H1 (cell line): ENCODE measurements around the gene ZFP14. TPM values are rescaled to one million over a fixed set of nuclear protein-coding genes. Genes with fewer than 3 reads are reported as not detected.

ENCODE experiments used
- BACH1 ChIP-seq: IDR thresholded peaks from 2 replicates; pipeline ENCODE4 v1.6.1; 2012; ENCODE audit warnings: low read length, improper control_type of control experiment
- BRCA1 ChIP-seq: IDR thresholded peaks from 2 replicates; pipeline ENCODE4 v1.6.1; 2012; ENCODE audit warnings: low read depth, low read length, improper control_type of control experiment
- CTBP2 ChIP-seq: IDR thresholded peaks from 2 replicates; pipeline ENCODE4 v1.7.0; 2011; ENCODE audit warnings: borderline replicate concordance, mild to moderate bottlenecking, moderate library complexity, mixed read lengths, low read length; ENCODE audit not compliant: insufficient read depth, insufficient read length
- EZH2 ChIP-seq: fragments of 200-600 bp; sonication (generic); IDR thresholded peaks from 2 replicates; pipeline ENCODE4 v1.7.1; 2012; ENCODE audit warnings: low read depth, mild to moderate bottlenecking, moderate library complexity, low read length, inconsistent platforms; ENCODE audit not compliant: severe bottlenecking
- GABPA ChIP-seq: IDR thresholded peaks from 2 replicates; pipeline ENCODE4 v1.6.1; 2011; ENCODE audit warnings: mild to moderate bottlenecking, low read length, moderate library complexity, borderline replicate concordance; ENCODE audit not compliant: insufficient read depth
- RNF2 ChIP-seq: fragments of 200-900, 300-1000 bp; sonication (generic); IDR thresholded peaks from 2 replicates; pipeline ENCODE4 v1.7.1; 2016; ENCODE audit warnings: borderline replicate concordance, low read depth, mild to moderate bottlenecking, antibody characterized with exemption, low read length; ENCODE audit not compliant: poor library complexity, severe bottlenecking; ENCODE audit errors: missing control alignments
- SAP30 ChIP-seq: fragments of 300-600 bp; sonication (generic); IDR thresholded peaks from 2 replicates; pipeline ENCODE4 v1.7.1; 2012; ENCODE audit warnings: low read length, moderate library complexity, mild to moderate bottlenecking, inconsistent platforms; ENCODE audit not compliant: insufficient read depth, insufficient replicate concordance
- polyA plus RNA-seq, 7 experiments: library from polyadenylated mRNA; depleted of rRNA in 3 of 7; stranded (reverse) in 5 of 7; unstranded in 2 of 7; fragments of >200 nt in 5 of 7; fragments of 200-250 nt in 2 of 7; gene quantifications; 1 replicate in 5 of 7; 2 replicates in 1 of 7; 4 replicates in 1 of 7; pipeline versions ENCODE4 v1.2.1 to v1.2.3, GENCODE V29; 2011 to 2013; ENCODE audit warnings: missing spikeins in 2 of 7, mixed read lengths in 2 of 7
- total RNA-seq: library from RNA; stranded (reverse); fragmentation: NEBNext Ultra II Directional; extraction: Animal tissue kit (Norgen Biotek cat#: 25700); gene quantifications from 2 replicates; pipeline ENCODE4 v1.2.1, GENCODE V29; 2021
- TF ChIP-seq, protein P1 (sequence below): fragments of 300-600 bp; sonication (generic); IDR thresholded peaks from 2 replicates; pipeline ENCODE4 v1.7.1; 2012; ENCODE audit warnings: low read length, moderate library complexity, mild to moderate bottlenecking, inconsistent platforms; ENCODE audit not compliant: insufficient replicate concordance

The ZFP14 gene
- total and polyA plus RNA-seq, 2 of the 8 experiments (the other 6 are each of a cell fraction or from before 2014, with no cell fraction given), result 1.7 to 8.2 TPM

DNA sequence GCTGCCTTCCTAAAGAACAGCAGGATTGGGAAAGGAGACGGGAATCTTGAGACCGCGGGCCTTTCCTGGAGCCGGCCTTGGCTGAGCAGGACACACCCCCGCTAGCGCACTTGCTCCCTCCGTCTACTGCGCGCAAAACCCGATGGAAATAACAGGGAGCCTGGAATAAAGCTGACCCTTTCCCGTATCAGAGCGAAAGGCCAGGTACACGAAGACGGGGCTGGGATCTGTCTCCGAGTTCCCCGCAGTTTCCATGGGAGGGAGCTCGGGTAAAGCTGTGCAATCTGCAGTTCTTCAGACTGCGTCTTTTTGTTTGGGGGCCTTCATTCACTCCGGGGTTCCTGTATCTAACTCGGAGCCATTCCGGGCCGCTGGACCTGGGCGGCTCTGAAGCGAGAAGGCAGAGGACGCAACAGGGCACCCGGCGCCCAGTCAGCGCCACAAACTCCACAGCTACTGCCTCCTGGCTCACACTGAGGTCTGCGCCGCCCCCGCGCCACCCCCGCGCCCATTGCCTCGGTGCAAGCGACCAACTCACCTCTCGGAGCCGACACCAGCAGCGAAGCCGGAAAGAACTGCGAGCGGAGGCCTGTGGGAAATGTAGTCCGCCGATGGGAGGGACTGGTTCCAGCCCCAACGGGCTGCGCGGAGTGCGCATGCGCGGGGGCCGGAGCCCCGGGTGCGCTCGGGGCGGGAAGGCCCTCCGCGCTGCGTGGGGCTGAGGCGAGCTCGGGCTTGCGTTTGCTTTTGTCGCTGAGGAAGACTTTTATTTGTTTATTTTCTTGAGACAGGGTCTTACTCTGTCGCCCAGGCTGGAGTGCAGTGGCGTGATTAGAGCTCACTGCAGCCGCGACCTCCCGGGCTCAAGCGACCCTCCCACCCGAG is at the start of gene ZFP14 (continued):
- TF ChIP-seq EZH2, result no peak
- no peak for TF ChIP-seq BACH1
- TF ChIP-seq GABPA, result no peak
- no peak for TF ChIP-seq BRCA1
- TF ChIP-seq RNF2, result no peak
- no peak for TF ChIP-seq SAP30
- no peak for TF ChIP-seq CTBP2
- TF ChIP-seq, protein P1, sequence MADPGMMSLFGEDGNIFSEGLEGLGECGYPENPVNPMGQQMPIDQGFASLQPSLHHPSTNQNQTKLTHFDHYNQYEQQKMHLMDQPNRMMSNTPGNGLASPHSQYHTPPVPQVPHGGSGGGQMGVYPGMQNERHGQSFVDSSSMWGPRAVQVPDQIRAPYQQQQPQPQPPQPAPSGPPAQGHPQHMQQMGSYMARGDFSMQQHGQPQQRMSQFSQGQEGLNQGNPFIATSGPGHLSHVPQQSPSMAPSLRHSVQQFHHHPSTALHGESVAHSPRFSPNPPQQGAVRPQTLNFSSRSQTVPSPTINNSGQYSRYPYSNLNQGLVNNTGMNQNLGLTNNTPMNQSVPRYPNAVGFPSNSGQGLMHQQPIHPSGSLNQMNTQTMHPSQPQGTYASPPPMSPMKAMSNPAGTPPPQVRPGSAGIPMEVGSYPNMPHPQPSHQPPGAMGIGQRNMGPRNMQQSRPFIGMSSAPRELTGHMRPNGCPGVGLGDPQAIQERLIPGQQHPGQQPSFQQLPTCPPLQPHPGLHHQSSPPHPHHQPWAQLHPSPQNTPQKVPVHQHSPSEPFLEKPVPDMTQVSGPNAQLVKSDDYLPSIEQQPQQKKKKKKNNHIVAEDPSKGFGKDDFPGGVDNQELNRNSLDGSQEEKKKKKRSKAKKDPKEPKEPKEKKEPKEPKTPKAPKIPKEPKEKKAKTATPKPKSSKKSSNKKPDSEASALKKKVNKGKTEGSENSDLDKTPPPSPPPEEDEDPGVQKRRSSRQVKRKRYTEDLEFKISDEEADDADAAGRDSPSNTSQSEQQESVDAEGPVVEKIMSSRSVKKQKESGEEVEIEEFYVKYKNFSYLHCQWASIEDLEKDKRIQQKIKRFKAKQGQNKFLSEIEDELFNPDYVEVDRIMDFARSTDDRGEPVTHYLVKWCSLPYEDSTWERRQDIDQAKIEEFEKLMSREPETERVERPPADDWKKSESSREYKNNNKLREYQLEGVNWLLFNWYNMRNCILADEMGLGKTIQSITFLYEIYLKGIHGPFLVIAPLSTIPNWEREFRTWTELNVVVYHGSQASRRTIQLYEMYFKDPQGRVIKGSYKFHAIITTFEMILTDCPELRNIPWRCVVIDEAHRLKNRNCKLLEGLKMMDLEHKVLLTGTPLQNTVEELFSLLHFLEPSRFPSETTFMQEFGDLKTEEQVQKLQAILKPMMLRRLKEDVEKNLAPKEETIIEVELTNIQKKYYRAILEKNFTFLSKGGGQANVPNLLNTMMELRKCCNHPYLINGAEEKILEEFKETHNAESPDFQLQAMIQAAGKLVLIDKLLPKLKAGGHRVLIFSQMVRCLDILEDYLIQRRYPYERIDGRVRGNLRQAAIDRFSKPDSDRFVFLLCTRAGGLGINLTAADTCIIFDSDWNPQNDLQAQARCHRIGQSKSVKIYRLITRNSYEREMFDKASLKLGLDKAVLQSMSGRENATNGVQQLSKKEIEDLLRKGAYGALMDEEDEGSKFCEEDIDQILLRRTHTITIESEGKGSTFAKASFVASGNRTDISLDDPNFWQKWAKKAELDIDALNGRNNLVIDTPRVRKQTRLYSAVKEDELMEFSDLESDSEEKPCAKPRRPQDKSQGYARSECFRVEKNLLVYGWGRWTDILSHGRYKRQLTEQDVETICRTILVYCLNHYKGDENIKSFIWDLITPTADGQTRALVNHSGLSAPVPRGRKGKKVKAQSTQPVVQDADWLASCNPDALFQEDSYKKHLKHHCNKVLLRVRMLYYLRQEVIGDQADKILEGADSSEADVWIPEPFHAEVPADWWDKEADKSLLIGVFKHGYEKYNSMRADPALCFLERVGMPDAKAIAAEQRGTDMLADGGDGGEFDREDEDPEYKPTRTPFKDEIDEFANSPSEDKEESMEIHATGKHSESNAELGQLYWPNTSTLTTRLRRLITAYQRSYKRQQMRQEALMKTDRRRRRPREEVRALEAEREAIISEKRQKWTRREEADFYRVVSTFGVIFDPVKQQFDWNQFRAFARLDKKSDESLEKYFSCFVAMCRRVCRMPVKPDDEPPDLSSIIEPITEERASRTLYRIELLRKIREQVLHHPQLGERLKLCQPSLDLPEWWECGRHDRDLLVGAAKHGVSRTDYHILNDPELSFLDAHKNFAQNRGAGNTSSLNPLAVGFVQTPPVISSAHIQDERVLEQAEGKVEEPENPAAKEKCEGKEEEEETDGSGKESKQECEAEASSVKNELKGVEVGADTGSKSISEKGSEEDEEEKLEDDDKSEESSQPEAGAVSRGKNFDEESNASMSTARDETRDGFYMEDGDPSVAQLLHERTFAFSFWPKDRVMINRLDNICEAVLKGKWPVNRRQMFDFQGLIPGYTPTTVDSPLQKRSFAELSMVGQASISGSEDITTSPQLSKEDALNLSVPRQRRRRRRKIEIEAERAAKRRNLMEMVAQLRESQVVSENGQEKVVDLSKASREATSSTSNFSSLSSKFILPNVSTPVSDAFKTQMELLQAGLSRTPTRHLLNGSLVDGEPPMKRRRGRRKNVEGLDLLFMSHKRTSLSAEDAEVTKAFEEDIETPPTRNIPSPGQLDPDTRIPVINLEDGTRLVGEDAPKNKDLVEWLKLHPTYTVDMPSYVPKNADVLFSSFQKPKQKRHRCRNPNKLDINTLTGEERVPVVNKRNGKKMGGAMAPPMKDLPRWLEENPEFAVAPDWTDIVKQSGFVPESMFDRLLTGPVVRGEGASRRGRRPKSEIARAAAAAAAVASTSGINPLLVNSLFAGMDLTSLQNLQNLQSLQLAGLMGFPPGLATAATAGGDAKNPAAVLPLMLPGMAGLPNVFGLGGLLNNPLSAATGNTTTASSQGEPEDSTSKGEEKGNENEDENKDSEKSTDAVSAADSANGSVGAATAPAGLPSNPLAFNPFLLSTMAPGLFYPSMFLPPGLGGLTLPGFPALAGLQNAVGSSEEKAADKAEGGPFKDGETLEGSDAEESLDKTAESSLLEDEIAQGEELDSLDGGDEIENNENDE, result no peak
